HK-2 (cell line): Measurements from ENCODE around the gene VIPAS39.
"Not testable (repeated sequence)": the region's sequence is repeated elsewhere in the genome, so short reads cannot be mapped to it uniquely, and the experiment has no call there.

Experiments used
- DNase-seq: peaks from one replicate; pipeline ENCODE4 v3.0.0-alpha.2; 2018; ENCODE audit not compliant: unreplicated experiment

Gene VIPAS39

DNA sequence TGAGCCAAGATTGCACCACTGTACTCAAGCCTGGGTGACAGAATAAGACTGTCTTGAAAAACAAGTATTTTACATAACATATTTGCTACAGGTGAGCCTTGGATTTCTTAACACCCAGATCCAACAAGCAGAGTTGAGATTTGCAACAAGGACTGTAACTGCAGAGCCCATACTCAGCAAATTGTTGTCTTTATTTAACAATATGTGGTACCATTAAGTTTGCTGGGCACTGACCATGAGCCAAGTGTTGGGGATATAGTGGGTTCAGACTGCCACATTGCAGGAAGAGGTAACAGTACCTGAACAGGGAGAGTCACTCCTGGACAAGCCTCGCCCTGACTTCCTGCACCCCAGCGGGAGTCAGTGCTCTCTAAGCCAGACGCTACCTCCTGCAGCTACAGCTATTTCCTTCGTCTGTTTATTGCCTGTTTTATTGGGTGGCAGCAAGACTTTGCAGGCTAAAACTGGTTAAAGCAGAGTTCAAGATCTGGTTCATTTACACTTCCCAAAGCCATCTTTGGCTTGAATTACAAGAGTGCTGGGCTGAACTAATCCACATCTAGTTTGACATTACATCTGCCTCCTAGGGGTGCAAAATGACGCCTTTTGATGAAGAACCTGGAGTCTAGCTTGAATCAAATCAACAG is 12.9 kb upstream of the VIPAS39 start:
- DNase-seq: no peak

DNA sequence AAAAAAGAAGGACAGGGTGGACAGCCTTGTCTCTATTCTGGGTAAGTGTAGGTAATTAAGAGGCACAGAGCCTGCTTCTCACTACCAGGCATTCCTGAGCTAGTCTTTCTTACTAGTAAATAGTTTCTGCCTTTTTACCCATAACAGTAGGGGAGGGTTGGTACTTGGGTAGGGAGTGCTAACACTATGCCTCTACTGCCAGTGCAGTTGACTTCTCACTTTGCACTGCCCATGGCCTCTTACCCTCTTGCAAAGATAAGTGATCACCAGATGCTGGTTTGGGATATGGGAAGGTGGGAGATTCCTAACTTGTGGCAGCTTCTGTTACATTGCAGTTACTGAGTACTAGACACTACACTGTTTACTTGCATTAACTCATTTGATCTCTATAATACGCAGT is 12.1 kb upstream of the VIPAS39 start:
- DNase-seq: no peak

DNA sequence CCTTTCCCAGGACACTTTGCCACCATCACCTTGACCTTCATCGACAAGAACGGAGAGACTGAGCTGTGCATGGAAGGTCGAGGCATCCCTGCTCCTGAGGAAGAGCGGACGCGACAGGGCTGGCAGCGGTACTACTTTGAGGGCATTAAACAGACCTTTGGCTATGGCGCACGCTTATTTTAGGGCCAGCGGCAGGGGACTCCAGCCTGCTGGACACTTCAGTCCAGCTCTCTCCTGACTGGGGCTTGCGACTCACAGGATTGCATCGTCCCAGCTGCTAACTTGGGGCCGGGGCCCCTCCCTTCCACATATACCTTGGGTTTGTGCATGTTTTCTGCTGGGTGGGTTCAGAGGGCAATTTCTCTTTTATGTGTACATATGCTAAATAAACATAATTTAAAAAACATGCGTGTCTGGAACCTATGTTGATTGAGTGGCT is 11.7 kb upstream of the VIPAS39 start:
- no peak for DNase-seq

DNA sequence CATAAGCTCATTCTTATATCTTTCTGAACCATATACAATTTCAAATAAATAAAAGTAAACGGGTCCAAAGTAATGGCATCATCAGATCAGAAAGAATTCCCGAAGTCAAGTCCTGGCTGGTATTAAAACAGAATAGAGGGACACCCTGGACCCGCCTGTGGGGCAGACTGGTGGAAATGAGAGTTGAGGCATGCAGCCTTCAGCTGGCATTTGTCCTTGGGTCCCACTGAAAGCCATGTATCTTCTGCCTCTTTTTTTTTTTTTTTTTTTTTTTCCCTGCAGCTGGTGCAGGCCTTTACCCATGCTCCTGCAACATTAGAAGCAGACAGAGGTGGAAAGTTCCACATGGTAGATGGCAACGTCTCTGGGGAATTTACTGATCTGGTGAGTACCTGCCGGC is 10.4 kb upstream of the VIPAS39 start:
- no peak for DNase-seq

DNA sequence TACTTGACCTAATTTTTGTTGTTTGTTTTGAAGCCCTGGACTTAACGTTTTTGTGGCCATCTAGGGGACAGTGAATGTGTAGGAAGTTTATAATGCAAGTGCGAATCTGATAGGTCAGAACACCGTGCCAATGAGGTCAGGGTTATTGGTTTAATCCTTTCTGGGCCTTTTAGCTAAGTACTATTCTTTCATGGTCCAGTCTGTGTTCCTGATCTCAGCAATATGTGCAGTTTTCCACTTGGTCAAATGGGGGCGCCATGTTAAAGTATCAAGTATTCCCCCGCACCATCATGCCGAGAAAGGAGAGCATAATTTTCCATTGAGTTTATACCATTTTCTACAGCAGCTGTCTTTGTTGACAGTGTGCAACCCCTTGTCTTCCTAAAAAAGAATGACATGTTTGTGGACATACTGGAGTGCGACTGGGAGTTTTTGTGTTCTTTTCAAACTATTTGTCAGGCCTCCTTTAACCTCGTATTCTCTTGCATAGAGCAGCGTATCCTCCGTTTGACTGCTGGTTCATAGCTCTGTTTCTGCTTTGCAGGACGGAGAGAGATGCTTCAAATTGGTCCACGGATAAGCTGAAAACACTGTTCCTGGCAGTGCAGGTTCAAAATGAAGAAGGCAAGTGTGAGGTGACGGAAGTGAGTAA is 1.8 kb upstream of the VIPAS39 start:
- DNase-seq: peak; percentile 52

GRCh38 chr14:77458249-77458950 is 999 bp upstream of the VIPAS39 start:
- peak; percentile 50 for DNase-seq

DNA sequence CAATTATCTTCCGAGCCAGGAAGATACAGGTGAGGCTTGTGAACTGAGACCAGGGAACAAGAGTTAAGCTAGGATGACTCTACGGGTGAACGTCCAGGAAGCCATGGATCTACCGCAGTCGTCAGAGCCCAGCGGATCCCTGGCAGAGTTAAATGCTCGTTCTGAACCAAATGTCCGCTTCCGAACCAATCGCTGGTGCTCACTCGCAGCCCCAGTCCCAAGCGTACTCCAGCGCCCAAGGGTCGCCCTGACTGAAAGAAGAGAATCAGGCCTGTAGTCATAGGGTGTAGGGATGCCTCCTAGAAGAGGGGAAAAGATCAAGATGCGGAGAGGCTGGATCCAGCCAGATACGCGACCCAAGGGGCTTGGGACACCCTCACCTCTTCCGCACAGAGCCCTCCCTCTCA is 283 bp downstream of the VIPAS39 start:
- DNase-seq: no peak

GRCh38 chr14:77455966-77456640 is 1.3 kb downstream of the VIPAS39 start:
- no peak for DNase-seq

DNA sequence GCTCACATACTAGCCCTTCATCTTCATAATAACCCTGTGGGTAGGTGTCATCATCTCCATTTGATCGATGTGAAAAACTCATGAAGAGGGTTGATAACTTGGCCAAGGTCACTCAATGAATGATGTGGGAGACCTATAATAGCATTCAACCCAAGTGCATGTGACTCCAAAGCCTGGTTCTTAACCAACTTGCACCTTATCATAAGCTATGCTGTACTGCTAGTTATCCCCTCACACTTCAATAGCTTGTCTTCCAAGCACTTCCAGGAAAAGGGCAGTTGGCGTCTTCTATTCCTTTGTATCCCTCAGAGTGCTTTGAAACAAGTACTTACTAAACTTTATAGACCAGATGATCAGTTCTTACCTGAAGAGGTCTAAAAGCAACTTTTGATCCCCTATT is 15.2 kb downstream of the VIPAS39 start:
- no peak for DNase-seq

GRCh38 chr14:77439861-77440260 is 17.5 kb downstream of the VIPAS39 start:
- DNase-seq: no peak

DNA sequence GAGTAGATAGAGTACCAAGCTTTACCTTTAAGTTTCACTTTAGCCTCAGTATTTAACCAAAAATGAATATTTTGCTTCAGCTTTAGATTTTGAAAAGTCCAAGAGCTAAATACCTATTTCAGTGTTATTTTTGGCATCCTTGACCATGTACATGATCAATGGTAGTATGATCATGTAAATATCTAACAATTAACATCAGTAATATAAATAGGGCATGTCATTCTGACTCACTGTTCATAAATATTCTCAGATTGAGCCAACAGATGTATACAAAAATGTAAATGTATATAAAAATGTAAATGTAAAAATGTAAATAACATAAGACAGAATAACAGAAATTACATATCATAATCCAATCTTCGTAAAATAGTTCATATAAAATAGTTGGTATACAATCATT is 18.8 kb downstream of the VIPAS39 start:
- DNase-seq: no peak

- no peak for DNase-seq
Observed at GRCh38 chr14:77436042-77436441, 21.4 kb downstream of the VIPAS39 start.

- DNase-seq: no peak
Observed at GRCh38 chr14:77426396-77426795, 31.0 kb downstream of the VIPAS39 start.

DNA sequence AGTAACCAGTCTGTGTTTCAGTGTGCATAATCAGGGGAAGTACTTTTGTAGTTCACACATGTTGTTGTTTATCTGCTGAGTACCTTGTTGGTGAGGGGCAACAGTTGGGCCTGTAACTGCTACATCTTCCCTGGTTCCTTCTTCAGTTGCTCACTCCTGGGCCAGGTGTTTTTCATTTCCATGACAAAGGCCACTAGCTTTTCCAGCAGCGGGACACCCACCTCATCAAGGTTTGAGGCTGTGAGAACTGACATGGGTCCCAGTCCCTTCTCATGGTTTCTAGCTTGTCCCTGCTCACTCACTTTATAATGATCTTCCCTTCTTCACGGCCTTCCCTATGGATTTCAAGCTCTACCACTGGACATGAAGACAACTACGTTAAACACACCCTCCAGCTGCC is 32.5 kb downstream of the VIPAS39 start:
- no peak for DNase-seq

DNA sequence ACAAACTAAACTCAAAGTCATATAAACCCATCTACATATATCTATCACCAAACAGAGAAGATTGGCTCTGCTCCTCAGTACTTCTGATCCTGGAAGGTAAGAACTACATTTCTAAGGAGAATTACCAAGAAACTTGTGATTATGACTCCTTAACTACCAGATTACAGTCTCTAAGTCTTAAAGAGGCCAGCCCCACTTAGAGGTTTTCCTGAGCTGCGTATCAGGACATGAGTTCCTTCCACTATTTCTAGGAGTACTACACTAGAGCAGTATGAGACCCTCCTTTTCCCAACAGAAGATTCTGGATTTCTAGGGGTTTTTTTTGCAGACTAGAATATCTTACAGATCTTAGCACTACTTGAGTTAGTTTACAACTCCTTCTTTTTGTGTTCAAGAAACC is 34.0 kb downstream of the VIPAS39 start, which contains the start of gene NOXRED1:
NOXRED1 (minus strand) TSS at position 101 of the 400 bp plus-strand sequence. CDS start 634 bp downstream, outside the sequence.
- DNase-seq: no peak

DNA sequence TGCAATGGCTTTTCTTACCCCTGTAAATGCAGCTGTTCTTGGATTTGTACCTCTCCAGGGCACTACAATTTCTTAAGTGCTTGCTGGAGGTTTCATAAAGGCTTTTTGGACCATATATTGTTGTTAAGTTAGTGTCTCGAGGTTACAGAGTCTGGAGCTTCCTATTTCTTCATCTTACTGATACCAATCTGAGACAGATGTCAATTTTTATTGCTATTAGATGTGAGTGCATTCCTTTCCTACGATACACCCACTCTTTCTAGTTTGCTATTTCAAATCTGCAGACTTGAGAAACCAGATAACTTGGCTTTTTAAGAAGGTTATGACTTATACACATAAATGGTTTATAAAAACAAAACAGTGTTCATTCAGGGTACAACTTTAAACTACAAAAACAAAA is 36.2 kb downstream of the VIPAS39 start:
- no peak for DNase-seq

GRCh38 chr14:77416836-77417235 is 40.6 kb downstream of the VIPAS39 start:
- no peak for DNase-seq

GRCh38 chr14:77416098-77416497 is 41.3 kb downstream of the VIPAS39 start:
- not testable (repeated sequence) for DNase-seq

GRCh38 chr14:77415403-77416030 is 41.9 kb downstream of the VIPAS39 start:
- DNase-seq: not testable (repeated sequence)

DNA sequence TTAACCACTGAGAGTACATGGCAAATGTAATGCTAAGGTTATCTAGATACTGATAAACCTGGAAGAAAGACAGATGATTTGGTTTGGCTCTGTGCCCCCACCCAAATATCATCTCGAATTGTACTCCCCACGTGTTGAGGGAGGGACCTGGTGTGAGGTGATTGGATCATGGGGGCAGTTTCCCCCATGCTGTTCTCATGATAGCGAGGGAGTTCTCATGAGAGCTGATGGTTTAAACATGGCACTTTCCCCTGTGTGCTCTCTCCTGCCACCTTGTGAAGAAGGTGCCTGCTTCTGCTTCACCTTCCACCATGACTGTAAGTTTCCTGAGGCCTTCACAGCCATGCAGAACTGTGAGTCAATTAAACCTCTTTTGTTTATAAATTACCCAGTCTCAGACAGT is 48.3 kb downstream of the VIPAS39 start:
- DNase-seq: peak; percentile 2

- DNase-seq: no peak
Observed at GRCh38 chr14:77407158-77407557, 50.2 kb downstream of the VIPAS39 start.

- DNase-seq: no peak
Observed at GRCh38 chr14:77406718-77407117, 50.7 kb downstream of the VIPAS39 start.
